IMR-90 (cell line): ENCODE measurements around the gene MRPS22.

Source experiments
- CEBPB ChIP-seq: IDR thresholded peaks from 2 replicates; pipeline ENCODE4 v1.6.1; 2012; ENCODE audit warnings: low read depth, low read length, improper control_type of control experiment
- CHD1 ChIP-seq: IDR thresholded peaks from 2 replicates; pipeline ENCODE4 v1.6.1; 2012; ENCODE audit warnings: low read depth, low read length, improper control_type of control experiment
- CTCF ChIP-seq: conservative IDR thresholded peaks from 2 replicates; pipeline ENCODE4 v1.5.1; 2012; ENCODE audit warnings: mild to moderate bottlenecking, low read depth, low read length, improper control_type of control experiment
- FOS ChIP-seq: fragments of 150-350 bp; IDR thresholded peaks from 2 replicates; pipeline ENCODE4 v1.6.1; 2016; ENCODE audit warnings: low read depth, low read length
- MAZ ChIP-seq: IDR thresholded peaks from 2 replicates; pipeline ENCODE4 v1.6.1; 2012; ENCODE audit warnings: low read depth, mild to moderate bottlenecking, low read length, improper control_type of control experiment, moderate library complexity, borderline replicate concordance
- POLR2A ChIP-seq: IDR thresholded peaks from 2 replicates; pipeline ENCODE4 v1.6.1; 2012; ENCODE audit warnings: mild to moderate bottlenecking, low read depth, low read length
- RAD21 ChIP-seq: IDR thresholded peaks from 2 replicates; pipeline ENCODE4 v1.6.1; 2012; ENCODE audit warnings: low read length, improper control_type of control experiment
- RCOR1 ChIP-seq: IDR thresholded peaks from 2 replicates; pipeline ENCODE4 v1.6.1; 2012; ENCODE audit warnings: mild to moderate bottlenecking, low read length, improper control_type of control experiment; ENCODE audit not compliant: insufficient replicate concordance
- SMC3 ChIP-seq: fragments of 150-350 bp; IDR thresholded peaks from 2 replicates; pipeline ENCODE4 v1.6.1; 2016; ENCODE audit warnings: low read depth, mild to moderate bottlenecking, antibody characterized with exemption, low read length, moderate library complexity
- TF ChIP-seq, protein P1 (sequence below): fragments of 150-350 bp; IDR thresholded peaks from 2 replicates; pipeline ENCODE4 v1.6.1; 2016; ENCODE audit warnings: low read depth, mild to moderate bottlenecking, low read length, moderate library complexity, borderline replicate concordance

GRCh38 chr3:139394116-139394515 is 50.3 kb downstream of the MRPS22 start:
- no peak for TF ChIP-seq POLR2A
- TF ChIP-seq, protein P1, sequence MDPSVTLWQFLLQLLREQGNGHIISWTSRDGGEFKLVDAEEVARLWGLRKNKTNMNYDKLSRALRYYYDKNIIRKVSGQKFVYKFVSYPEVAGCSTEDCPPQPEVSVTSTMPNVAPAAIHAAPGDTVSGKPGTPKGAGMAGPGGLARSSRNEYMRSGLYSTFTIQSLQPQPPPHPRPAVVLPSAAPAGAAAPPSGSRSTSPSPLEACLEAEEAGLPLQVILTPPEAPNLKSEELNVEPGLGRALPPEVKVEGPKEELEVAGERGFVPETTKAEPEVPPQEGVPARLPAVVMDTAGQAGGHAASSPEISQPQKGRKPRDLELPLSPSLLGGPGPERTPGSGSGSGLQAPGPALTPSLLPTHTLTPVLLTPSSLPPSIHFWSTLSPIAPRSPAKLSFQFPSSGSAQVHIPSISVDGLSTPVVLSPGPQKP: no peak
- no peak for TF ChIP-seq CTCF
- no peak for TF ChIP-seq FOS
- no peak for TF ChIP-seq MAZ
- TF ChIP-seq SMC3: no peak
- TF ChIP-seq RCOR1: no peak
- no peak for TF ChIP-seq RAD21
- 0 out of 2 replicates have a peak, but pooled peaks have one; percentile 17 for TF ChIP-seq CEBPB
- no peak for TF ChIP-seq CHD1
